CD4-positive, CD25-positive, alpha-beta regulatory T cell (primary cell): ENCODE data around the gene C10orf53. TPM values are rescaled to one million over a fixed set of nuclear protein-coding genes. Genes with fewer than 3 reads are reported as not detected.

Experiments
- ATAC-seq, 2 donors: fragments of 150-1000 bp; cut with Tn5 transposase; one replicate each; pipeline ENCODE4 v1.10.0; 2021; ENCODE audit warnings: low read depth in 2 of 2, moderate number of reproducible peaks in 2 of 2, moderate library complexity in 1 of 2
- DNase-seq, 3 donors: peaks; one replicate each; pipeline versions ENCODE4 v3.0.0 to v3.0.0-alpha.2; 2012 to 2022; ENCODE audit warnings: mixed read lengths in 1 of 3
- H3K27ac ChIP-seq: one replicate; pipeline ENCODE4 v1.7.0; 2013; ENCODE audit warnings: mild to moderate bottlenecking, low read length; ENCODE audit not compliant: insufficient read depth, poor library complexity, severe bottlenecking
- H3K27me3 ChIP-seq: one replicate; pipeline ENCODE4 v1.7.0; 2013; ENCODE audit warnings: low read length; ENCODE audit not compliant: control insufficient read depth, insufficient read depth
- H3K36me3 ChIP-seq: one replicate; pipeline ENCODE4 v1.7.0; 2013; ENCODE audit warnings: mild to moderate bottlenecking, low read length, moderate library complexity; ENCODE audit not compliant: control insufficient read depth, insufficient read depth
- H3K4me1 ChIP-seq: 2 replicates; pipeline ENCODE4 v1.7.0; 2013; ENCODE audit warnings: mild to moderate bottlenecking, low read length; ENCODE audit not compliant: insufficient read depth, control insufficient read depth, poor library complexity, severe bottlenecking
- H3K4me3 ChIP-seq: one replicate; pipeline ENCODE4 v1.7.0; 2013; ENCODE audit warnings: low read depth, mild to moderate bottlenecking, low read length, moderate library complexity
- H3K9me3 ChIP-seq, 2 experiments: 1 replicate in 1 of 2; 2 replicates in 1 of 2; pipeline ENCODE4 v1.7.0; 2013; ENCODE audit warnings: low read length in 2 of 2, mild to moderate bottlenecking in 1 of 2, moderate library complexity in 1 of 2; ENCODE audit not compliant: control insufficient read depth in 2 of 2
- H3K27ac Mint-ChIP-seq, 3 donors: one replicate each; pipeline ENCODE4 v1.8.0; 2020 to 2022; ENCODE audit warnings: mild to moderate bottlenecking in 3 of 3, mixed read lengths in 3 of 3, moderate library complexity in 2 of 3
- H3K27me3 Mint-ChIP-seq: one replicate; pipeline ENCODE4 v1.8.0; 2022; ENCODE audit warnings: mild to moderate bottlenecking, mixed read lengths
- H3K36me3 Mint-ChIP-seq: one replicate; pipeline ENCODE4 v1.8.0; 2020; ENCODE audit warnings: mixed read lengths
- H3K4me1 Mint-ChIP-seq, 4 donors: one replicate each; pipeline ENCODE4 v1.8.0; 2020 to 2022; ENCODE audit warnings: mixed read lengths in 4 of 4, mild to moderate bottlenecking in 1 of 4
- H3K4me3 Mint-ChIP-seq, 4 donors: one replicate each; pipeline ENCODE4 v1.8.0; 2020 to 2022; ENCODE audit warnings: mild to moderate bottlenecking in 4 of 4, mixed read lengths in 4 of 4, moderate library complexity in 3 of 4
- H3K9me3 Mint-ChIP-seq, 7 donors: one replicate each; pipeline ENCODE4 v1.8.0; 2020 to 2022; ENCODE audit warnings: mixed read lengths in 7 of 7, mild to moderate bottlenecking in 3 of 7, moderate library complexity in 2 of 7
- polyA plus RNA-seq, 4 donors: library from polyadenylated mRNA; unstranded; fragments of 300-500 nt; fragmentation: Illumina TruSeq; gene quantifications; one replicate each; pipeline ENCODE4 v1.2.3, GENCODE V29; 2021
- total RNA-seq: library from RNA; stranded (reverse); gene quantifications from one replicate; pipeline ENCODE4 v1.2.3, GENCODE V29; 2022

C10orf53 gene
- total and polyA plus RNA-seq, 5 donors from 2014 or later, result not detected

DNA sequence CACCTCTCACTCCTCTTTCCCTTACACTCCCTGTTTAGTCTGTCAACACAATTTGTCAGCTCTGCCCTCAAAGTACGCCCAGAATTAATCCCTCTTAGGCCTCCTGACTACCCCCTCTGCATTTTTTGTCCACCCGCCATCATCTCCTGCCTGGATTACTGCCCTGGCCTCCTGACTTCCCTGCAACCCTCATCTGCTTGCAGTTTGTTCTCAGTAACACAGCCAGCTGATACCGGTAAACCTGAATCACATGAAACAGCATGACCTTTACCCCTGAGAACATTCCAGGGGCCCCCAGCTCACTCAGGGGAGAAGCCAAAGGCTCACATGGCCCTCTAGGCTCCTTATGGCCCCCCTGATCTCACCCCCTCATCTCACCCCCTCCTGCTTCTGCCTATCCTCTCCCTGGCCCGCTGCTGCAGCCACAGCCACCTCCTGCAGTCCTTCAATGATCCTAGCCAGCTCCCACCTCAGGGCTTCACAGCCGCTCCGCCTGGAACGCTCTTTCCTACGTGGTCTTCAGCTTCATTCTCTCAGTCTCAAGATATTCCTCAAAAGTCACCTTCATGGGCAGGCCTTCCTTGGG is 8.9 kb downstream of the C10orf53 start:
- ATAC-seq (no peak), DNase-seq (no peak)
- peaks cover 0 to 17% (median 3%) of the 10 kb centered on the region in 7 donors for H3K9me3 Mint-ChIP-seq
- no peaks in the 10 kb centered on the region for H3K36me3 Mint-ChIP-seq
- H3K36me3 ChIP-seq, result no peaks in the 10 kb centered on the region
- H3K4me1 Mint-ChIP-seq, result peaks cover 0 to 2% (median 0%) of the 10 kb centered on the region in 4 donors
- H3K9me3 ChIP-seq, result peaks cover 0 to 4% of the 10 kb centered on the region in 2 experiments
- no peaks in the 10 kb centered on the region for H3K4me1 ChIP-seq
- H3K27me3 ChIP-seq, result peaks cover 31% of the 10 kb centered on the region
- H3K4me3 Mint-ChIP-seq, result no peak overlapping the region
- no peak overlapping the region for H3K4me3 ChIP-seq
- no peak overlapping the region for H3K27ac Mint-ChIP-seq
- H3K27ac ChIP-seq, result no peak overlapping the region
- peaks cover 52% of the 10 kb centered on the region for H3K27me3 Mint-ChIP-seq

DNA sequence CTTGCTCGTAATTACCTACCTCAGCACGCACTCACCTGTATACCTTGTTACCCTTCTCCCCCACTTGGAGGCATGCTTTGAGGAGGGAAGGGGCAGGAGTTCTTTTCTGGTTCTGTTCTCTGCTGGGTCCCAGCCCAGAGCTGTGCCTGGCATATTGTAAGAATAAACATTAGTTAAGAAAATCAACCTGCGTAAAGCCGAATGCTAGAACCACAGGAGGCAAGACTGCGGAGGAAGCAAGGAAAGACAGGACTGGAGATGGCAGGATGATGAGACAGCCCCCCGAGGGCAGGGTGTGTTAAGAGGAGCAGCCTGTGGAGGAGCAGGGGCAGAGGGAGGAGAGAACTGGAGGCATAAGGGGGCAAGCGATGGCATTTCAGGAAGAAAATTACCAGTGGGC is 9.5 kb downstream of the C10orf53 start:
- Histone ChIP-seq H3K9me3 (peaks cover 0 to 4% of the 10 kb centered on the region in 2 experiments), H3K27me3 (peaks cover 31% of the 10 kb centered on the region), H3K27ac (no peak overlapping the region), H3K36me3 (no peaks in the 10 kb centered on the region), H3K4me3 (no peak overlapping the region), H3K4me1 (no peaks in the 10 kb centered on the region)
- no peaks in the 10 kb centered on the region for H3K36me3 Mint-ChIP-seq
- H3K9me3 Mint-ChIP-seq, result peaks cover 0 to 17% (median 3%) of the 10 kb centered on the region in 7 donors
- H3K27me3 Mint-ChIP-seq, result peaks cover 54% of the 10 kb centered on the region
- H3K27ac Mint-ChIP-seq, result no peak overlapping the region
- H3K4me1 Mint-ChIP-seq, result peaks cover 0 to 2% (median 0%) of the 10 kb centered on the region in 4 donors
- ATAC-seq (no peak), DNase-seq (no peak)
- no peak overlapping the region for H3K4me3 Mint-ChIP-seq

DNA sequence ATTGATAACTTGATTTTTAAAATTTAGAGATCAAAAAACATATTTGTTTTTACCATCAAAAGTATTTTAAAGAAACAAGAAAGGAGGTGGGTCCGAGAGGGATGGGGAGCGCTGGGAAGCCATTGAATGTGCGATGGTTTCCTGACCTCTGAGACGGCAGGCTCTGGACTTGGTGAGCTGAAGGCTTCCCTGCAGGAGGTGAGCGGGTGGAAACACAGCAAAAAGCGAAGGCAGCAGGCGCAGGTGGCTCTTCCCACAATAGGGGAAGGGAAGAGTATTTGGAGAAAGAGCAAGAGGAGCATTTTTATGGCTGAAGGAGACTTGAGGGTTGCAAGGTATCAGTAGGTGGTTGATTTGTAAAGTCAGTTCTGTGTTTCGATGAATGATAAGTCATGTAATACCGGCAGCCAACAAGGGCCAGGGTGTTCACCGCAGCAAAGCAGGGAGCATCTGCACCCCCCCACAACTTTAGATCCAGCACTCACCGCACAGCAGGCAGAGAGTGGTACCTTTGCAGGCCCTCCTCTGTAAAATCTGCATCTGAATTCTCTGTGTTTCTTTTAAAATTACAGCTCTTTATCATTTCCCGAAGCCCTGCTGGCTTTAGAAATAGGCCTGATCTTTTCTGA is 10.5 kb downstream of the C10orf53 start:
- Mint-ChIP-seq H3K9me3 (peaks cover 0 to 17% (median 3%) of the 10 kb centered on the region in 7 donors), H3K27ac (peak overlapping the region in 1 of 3 donors; percentile 32), H3K36me3 (no peaks in the 10 kb centered on the region), H3K27me3 (peaks cover 52% of the 10 kb centered on the region), H3K4me1 (peaks cover 0 to 2% (median 0%) of the 10 kb centered on the region in 4 donors), H3K4me3 (no peak overlapping the region)
- DNase-seq, result no peak
- H3K4me3 ChIP-seq, result no peak overlapping the region
- H3K36me3 ChIP-seq, result no peaks in the 10 kb centered on the region
- H3K27me3 ChIP-seq, result peaks cover 31% of the 10 kb centered on the region
- no peak overlapping the region for H3K27ac ChIP-seq
- peaks cover 0 to 4% of the 10 kb centered on the region in 2 experiments for H3K9me3 ChIP-seq
- no peak for ATAC-seq
- H3K4me1 ChIP-seq, result no peaks in the 10 kb centered on the region

- Histone ChIP-seq H3K27me3 (peaks cover 31% of the 10 kb centered on the region), H3K4me3 (no peak overlapping the region), H3K27ac (no peak overlapping the region), H3K9me3 (peaks cover 0 to 4% of the 10 kb centered on the region in 2 experiments), H3K36me3 (no peaks in the 10 kb centered on the region), H3K4me1 (no peaks in the 10 kb centered on the region)
- H3K36me3 Mint-ChIP-seq, result no peaks in the 10 kb centered on the region
- peaks cover 0 to 17% (median 3%) of the 10 kb centered on the region in 7 donors for H3K9me3 Mint-ChIP-seq
- H3K4me3 Mint-ChIP-seq, result no peak overlapping the region
- peaks cover 49% of the 10 kb centered on the region for H3K27me3 Mint-ChIP-seq
- no peak for ATAC-seq
- H3K4me1 Mint-ChIP-seq, result peaks cover 0 to 2% (median 0%) of the 10 kb centered on the region in 4 donors
- DNase-seq, result no peak
- H3K27ac Mint-ChIP-seq, result no peak overlapping the region
Observed at GRCh38 chr10:49690698-49691356, 11.4 kb downstream of the C10orf53 start.

GRCh38 chr10:49691588-49691987 is 12.1 kb downstream of the C10orf53 start:
- ATAC-seq, result no peak
- Mint-ChIP-seq H3K9me3 (peaks cover 0 to 15% (median 3%) of the 10 kb centered on the region in 7 donors), H3K4me3 (no peak overlapping the region), H3K27me3 (peaks cover 49% of the 10 kb centered on the region), H3K27ac (no peak overlapping the region), H3K36me3 (no peaks in the 10 kb centered on the region), H3K4me1 (peaks cover 0 to 2% (median 0%) of the 10 kb centered on the region in 4 donors)
- Histone ChIP-seq H3K27ac (no peak overlapping the region), H3K36me3 (no peaks in the 10 kb centered on the region), H3K4me3 (no peak overlapping the region), H3K9me3 (peaks cover 0 to 3% of the 10 kb centered on the region in 2 experiments), H3K27me3 (peaks cover 31% of the 10 kb centered on the region), H3K4me1 (no peaks in the 10 kb centered on the region)
- DNase-seq, result no peak

DNA sequence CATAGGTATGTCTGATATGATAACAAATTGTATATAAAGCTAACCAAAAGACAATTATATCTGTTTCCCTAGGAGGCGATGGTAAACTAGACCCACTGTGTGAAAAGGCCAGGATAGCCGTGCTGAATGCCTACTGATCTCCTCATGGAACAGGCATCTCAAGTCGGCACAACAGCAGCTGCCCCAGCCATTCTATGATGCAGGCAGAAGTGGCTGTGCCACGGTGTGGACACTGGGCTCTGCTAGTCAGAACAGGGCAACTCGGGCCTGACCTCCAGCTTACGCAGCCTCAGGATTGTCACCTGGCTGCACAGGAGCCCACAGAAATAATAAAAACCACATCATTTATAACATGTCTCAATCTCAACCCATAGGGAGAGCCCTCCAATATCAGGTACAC is 15.0 kb downstream of the C10orf53 start:
- ATAC-seq, result no peak
- Histone ChIP-seq H3K4me3 (no peak overlapping the region), H3K9me3 (no peaks in the 10 kb centered on the region), H3K27me3 (peaks cover 20% of the 10 kb centered on the region), H3K36me3 (no peaks in the 10 kb centered on the region), H3K27ac (no peak overlapping the region), H3K4me1 (no peaks in the 10 kb centered on the region)
- peaks cover 0 to 11% (median 0%) of the 10 kb centered on the region in 7 donors for H3K9me3 Mint-ChIP-seq
- no peaks in the 10 kb centered on the region for H3K36me3 Mint-ChIP-seq
- DNase-seq, result no peak
- no peak overlapping the region for H3K27ac Mint-ChIP-seq
- H3K4me3 Mint-ChIP-seq, result no peak overlapping the region
- peaks cover 37% of the 10 kb centered on the region for H3K27me3 Mint-ChIP-seq
- H3K4me1 Mint-ChIP-seq, result peaks cover 0 to 2% (median 0%) of the 10 kb centered on the region in 4 donors

GRCh38 chr10:49696311-49696710 is 16.9 kb downstream of the C10orf53 start:
- H3K4me3 Mint-ChIP-seq, result no peak overlapping the region
- no peak for ATAC-seq

More at GRCh38 chr10:49696311-49696710, 16.9 kb downstream of the C10orf53 start:
- Mint-ChIP-seq H3K4me1 (no peaks in the 10 kb centered on the region), H3K27me3 (peaks cover 19% of the 10 kb centered on the region), H3K9me3 (peaks cover 0 to 3% (median 0%) of the 10 kb centered on the region in 7 donors), H3K36me3 (no peaks in the 10 kb centered on the region), H3K27ac (no peak overlapping the region)
- H3K9me3 ChIP-seq, result no peaks in the 10 kb centered on the region
- peaks cover 6% of the 10 kb centered on the region for H3K27me3 ChIP-seq
- H3K4me1 ChIP-seq, result no peaks in the 10 kb centered on the region
- no peak overlapping the region for H3K27ac ChIP-seq
- DNase-seq, result no peak
- H3K36me3 ChIP-seq, result no peaks in the 10 kb centered on the region
- no peak overlapping the region for H3K4me3 ChIP-seq
